HG03571 (cell line): ENCODE results near the gene WIPF2.

Experiments
- ATAC-seq: cut with Tn5 transposase; IDR thresholded peaks from one replicate; pipeline ENCODE4 v1.9.1; 2021; ENCODE audit not compliant: unreplicated experiment

Gene WIPF2

DNA sequence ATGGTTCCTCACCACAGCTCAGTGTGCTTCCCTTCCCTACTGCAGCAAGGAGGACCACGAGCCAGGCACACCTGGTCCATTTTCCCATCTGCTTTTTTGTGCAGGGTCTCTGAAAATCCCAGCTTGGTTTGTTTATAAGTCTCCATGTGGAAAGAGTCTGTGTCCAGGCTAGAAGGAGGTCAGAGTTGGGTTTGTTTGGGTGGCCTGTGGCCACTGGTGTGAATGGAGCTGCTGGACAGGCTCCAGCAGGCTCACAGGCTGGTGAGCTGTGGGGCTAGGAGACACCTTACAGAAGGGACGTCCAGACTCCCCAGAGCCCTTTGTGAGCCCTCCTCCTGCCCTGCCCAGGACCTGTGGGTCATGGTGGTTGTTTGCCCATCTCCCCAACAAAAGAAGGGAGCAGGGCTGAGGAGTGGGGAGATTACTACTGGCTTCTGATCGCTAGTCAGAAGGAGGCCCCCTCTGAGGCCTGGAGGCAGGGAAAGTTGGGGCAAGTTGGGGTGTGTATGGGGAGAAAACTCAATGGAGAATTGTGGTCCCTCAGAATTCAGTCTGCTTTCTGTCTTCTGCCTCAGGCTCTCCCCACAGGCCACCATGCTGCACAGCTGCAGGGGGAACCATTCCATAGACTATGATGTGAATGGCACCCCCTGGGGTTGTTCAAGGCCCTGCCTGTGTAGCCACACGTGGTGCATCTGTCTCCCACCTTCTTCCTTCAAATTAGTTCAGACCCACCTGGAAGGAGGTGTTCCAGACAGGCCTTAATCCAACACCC lies 94.0 kb downstream of the WIPF2 start:
- ATAC-seq, result no peak

GRCh38 chr17:40313668-40314583 lies 94.8 kb downstream of the WIPF2 start:
- ATAC-seq, result no peak

DNA sequence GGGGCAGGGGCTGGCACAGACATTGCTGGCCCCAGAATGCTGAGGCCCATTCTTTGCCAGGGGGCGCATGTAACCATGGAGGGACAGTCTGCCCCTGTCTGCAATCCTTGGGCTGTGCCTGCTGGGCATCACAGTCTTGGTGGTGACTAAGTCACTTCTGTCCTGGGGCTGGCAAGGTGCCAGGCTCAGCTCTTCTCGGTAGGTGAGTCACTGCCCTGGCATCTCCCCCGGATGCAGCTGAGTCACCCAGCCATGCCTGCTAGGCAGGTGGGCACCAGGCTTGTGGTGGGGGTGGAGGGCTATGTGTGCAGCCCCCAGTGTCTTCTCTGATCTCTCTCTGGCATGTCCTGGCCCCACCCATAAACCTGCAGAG lies 95.5 kb downstream of the WIPF2 start:
- no peak for ATAC-seq

GRCh38 chr17:40315206-40315605 lies 96.1 kb downstream of the WIPF2 start:
- ATAC-seq, result no peak

- ATAC-seq, result no peak
Observed at GRCh38 chr17:40315678-40316570, 96.8 kb downstream of the WIPF2 start.

DNA sequence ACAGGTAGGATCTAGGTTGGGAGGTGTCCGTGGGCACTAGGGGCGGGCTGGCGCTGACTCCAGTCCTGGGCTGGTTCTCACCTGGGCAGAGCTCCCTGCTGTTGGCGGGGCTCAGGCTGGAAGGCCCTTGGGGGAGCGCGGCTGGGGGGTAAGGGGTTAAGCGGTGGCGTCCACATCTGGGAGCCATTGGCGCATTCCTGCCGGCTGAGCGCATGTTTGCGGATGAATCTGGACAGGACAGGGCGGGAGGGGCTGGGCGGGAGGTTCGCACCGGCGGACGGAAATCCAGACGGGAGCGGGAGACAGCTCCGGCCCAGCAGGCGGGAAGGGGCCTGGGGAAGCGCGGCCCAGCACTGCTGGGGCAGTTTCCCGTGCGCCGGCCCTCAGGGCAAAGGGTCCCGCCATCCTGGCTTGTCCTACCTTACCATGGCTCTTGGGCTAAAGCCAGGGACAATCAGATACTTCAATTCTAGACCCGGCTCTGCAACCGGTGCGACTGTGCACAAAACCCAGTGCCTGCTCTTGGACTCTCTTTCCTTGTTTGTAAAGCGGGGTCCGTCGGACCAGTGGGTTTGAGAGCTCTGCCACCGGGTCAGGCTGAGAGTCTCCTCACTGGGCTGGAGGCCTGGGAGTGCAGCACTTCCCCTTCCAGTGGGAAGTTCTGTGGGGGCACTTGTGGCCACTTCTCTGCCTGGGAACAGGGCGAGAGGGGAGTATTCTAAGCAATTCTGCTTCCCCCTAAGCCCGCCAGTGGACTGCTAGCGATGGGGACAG lies 97.7 kb downstream of the WIPF2 start:
- no peak for ATAC-seq

DNA sequence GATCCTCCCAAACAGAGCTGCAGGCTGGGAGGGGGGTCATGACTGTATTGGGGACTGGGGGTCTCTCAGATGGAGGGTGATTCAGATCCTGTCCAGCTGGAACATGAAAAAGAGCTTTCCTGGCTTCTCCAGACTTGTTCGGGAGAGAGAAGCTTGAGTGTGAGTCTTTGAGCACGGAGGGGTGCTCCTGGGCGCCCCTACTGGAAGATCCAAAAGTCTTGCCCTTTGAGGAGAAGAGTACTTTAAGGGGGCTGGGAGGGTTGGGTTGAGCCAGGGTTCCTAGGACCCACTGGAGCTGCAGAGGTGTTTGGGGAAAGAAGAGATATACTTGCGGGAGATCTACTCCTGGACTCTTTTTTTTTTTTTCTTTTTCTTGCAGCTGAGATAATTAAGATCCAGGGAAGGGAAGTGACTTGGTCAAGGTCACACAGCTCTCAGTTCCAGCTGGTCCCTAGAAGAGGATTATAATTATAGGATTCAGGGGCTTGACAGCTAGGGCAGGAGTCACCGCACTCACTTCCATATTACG lies 98.3 kb downstream of the WIPF2 start:
- ATAC-seq, result no peak

DNA sequence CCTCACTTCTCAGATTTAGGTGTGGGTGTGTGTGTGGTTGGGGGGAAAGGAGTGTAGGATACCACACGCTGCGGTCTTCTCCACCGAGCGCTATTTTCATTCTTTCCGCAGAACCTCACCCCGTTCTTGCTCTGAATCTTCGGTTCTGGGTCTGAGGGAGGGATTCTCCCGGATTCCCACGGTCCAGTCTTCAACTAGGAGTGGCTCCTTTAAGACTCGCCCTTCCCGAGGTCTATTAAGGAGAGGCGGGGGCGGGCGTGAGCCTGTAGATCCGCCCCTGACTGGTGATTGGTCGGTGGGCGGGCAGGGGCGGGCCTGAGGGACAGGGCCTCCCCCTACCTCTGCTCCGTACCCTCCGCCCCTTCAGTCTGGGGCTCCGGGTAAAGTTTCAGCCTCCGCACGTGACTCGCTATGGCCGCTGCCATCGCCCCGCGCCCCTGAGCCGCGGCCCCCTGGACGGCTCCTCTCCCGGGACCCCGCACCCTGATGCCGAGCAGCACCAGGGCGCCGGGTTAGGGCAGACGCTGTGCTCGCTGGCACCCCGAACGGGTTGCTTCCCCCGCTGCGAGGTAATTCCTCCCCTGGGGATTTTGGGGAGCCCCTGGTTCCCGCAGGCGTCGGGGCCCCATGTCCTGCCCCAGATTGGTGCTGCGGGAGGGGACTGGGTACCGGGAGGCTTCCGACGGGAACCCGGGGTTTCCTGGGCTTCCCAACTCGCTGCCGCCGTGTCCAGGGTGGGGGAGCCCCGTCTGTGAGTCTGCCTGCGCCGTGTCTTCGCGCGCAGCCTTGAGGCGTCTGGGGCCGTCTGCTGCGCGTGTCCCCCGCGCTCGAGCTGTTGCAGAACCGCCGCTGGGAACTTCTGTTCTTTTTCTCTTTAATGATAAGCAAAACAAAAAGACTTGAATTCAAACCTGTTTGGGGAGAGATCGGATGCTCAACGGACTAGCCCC lies 99.1 kb downstream of the WIPF2 start:
- peak; percentile 54 for ATAC-seq

DNA sequence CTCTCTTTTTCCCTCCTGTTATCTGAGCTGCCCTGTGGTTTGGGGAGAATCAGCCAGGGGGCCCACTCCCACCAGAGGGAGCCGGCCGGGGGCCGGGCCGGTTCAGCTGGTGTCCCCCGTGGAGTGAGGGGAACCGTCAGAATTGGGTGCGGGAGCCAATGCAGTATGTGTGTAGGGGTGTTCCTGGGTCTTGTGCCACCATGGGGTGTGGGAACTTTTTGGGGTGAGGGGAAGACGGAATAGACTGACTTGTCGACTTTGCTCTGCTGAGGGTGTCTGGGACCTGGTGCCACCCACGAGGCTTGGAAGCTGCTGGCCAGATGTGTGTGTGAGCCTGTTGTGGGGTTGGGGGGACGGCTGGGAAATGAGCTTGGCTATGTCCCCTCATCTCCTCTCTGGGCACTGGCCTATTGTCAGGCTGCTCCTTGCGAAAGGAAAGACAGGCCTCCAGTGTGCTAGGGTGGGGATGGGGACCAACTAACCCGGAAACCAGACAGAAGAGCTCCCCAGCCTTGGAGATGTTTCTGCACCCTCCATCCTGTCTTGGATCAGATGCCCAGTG lies 99.8 kb downstream of the WIPF2 start:
- no peak for ATAC-seq

GRCh38 chr17:40319651-40320540 lies 100.8 kb downstream of the WIPF2 start:
- no peak for ATAC-seq

DNA sequence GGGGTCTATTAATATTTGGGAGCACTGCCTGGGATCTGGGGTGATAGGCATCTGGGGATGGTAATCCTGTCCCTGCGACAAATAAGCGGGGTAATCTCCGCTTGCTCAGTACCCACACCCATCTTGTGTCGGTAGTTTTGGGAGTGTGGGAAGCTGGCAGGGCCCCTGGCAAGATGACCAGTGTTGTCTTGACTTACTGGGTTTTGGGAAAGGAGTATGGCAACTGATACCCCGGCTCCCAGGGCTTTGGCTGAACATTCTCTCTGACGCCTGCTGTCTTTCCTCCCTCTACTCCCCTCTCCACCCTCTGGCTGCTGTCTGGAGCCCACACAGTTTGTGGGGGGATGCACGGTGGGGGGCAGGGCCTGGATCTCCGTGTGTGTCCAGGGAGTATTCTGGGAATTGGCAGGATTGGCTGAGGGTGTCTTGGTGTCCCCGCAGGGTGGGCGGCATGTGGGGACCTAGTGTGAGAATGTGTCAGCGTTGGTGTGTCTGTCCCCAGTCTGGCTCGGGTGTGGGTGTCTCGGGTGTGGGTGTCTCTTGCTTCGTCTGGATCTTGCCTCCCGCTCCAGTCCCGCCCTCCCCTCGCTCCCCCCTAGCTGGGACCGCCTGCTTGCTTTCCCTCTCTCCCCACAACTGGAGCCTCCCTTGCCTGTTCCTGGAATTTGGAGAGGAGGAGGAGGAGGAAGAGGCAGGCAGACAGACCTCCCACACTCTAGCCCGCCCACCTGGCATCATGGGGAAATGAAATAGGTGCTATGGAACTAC lies 101.8 kb downstream of the WIPF2 start:
- no peak for ATAC-seq

DNA sequence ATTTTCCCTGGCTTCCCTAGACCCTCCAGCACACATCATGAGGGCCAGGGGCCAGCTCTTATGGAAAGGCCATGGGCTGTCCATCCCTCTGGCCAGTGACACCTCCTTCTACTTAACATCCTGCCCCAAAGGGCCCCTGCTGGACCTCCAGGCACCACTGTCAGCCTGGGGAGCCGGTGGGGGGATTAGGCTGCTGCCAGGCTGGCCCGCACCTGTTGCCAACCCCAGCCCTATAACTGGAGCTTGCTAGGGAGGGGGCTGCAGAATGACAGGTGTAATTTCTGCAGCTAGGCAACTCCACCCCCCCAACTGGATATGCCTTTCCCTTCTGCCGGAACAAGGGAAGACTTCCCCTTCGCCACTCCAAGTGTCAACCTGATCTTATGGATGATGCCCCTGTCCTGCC lies 102.4 kb downstream of the WIPF2 start:
- ATAC-seq, result no peak

DNA sequence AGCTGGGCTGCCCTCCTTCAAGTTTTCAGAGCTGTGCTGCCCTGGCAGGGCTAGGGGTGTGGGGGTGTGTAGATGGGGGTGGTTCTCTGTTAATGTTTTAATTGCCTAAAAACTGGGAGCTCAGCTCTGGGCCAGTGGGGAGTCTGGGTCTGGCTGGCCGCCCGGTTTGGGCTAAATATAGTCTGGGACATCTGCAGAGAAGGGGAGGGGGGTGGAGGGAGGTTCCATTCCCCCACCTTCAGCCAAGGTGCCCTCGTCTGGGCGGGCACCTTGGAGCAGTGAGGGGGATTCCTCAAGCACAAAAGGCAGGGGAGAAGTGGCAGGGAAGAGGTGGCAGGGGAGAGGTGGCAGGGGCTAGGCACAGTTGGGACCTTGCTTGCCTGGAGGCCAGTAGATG lies 102.9 kb downstream of the WIPF2 start:
- no peak for ATAC-seq

DNA sequence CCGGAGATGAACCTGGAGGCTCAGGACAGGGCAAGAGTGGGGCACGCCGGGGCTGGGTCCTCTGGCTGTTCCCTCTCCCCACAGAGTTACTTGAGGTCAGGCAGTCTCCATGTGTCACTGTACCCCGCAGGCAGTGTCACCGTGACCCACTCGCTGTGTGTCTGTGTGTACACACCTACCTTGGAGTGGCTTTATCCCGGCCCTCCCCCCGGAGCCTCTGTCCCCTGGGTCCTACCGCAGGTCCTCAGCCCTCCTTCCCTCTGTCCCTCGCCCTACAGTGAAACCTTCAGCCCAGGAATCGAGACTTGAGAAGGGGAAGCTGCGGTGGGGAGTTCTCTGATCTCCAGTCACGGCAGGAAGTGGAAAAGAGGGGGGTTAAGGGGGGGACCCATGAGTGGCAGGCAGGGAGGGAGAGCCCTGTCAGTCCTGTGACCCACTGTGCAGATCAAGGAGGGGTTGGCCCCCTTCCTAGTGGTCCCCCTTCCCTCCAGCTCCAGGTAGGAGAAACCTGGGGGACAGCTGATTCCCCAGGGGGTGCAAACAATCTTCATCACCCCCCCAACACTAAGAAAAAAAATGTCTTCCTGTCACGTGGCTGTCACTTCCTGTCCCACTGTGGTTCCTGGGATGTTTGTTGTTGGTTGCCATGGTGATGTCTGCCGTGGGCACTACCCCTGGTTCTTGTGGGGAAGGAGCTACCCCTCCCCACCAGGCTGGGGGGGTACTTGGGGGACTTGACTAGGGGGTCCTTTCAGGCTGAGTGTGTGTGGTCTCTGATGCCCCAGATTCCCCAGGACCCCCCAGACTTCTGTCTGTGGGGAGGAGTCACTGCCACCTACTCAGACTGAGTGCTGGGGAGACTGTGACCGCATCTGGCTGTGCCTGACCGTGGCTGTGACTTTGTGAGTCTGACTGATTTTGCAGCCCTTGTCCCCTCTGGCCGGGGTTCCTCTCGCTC lies 103.5 kb downstream of the WIPF2 start:
- ATAC-seq, result peak; percentile 25

DNA sequence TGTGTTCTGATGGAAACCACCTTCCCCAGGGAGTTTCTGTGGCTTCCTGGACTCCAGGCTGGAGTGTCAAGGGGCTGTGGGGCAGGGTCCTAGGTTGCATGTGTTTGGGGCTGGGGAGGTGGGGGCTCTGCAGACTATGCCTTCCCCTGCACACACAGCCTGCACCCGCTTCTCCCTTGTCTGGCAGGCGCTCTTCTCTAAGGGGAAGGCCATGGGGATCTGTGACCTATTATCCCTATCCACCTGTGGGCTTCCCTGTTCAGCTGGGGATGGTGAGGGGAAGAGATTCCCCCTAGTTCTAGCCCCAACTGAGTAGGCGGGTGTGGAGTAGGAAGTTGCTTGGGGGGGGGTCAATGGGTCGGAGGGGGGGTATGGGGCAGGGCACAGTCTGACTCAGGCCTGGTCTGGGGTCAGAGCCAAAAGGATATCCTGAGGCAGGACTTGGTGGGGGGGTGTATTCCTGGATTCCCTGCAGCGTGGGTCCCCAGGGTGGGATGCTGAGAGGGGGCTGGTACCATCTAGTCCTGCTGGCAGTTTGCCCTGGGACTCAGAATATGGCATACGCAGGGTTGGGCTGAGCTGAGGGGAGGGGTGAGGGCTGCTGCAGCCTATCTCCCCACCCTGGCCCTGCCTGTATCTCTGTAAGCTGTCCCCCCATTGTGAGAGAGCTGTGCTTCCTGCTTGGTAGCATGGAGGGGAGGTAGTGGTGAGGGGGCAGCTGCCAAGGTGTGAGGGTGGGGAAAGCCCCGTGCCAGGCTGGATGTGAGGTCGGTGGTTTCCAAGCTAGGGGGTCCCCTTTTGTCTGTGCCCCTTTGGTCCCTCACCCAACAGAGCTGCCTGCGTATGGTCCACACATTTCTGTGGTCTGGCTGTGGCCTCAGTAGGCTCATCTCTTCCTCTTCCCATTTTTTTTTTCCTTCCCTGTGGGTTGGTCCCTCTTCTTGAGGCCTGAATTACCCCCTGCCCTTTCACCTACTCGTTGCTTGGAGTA lies 104.6 kb downstream of the WIPF2 start:
- no peak for ATAC-seq
